HCT116 (cell line): ENCODE results near the gene PRG2. TPM values are rescaled to one million over a fixed set of nuclear protein-coding genes. Genes with fewer than 3 reads are reported as not detected.

Experiments
- ATAC-seq: fragments of 200-7000 bp; cut with Tn5 transposase; 2 replicates; pipeline ENCODE4 v1.9.1; 2020; ENCODE audit warnings: mild to moderate bottlenecking, moderate library complexity
- BruUV-seq: library from RNA; stranded (reverse); fragments of 400-500 nt; replicated peaks from 2 replicates; lab custom pipeline; 2021; lab: Mats Ljungman, UMichigan
- CTCF ChIA-PET: fragments of 300-600 bp; sonication (Branson Sonifier 250); formaldehyde crosslinking; loops from one replicate; lab custom pipeline; 2021; ENCODE audit warnings: antibody characterized with exemption; lab: Charles Lee
- POLR2A ChIA-PET: fragments of 300-600, 350-600 bp; sonication (Branson Sonifier 250); formaldehyde crosslinking; loops from one replicate; lab custom pipeline; 2021; ENCODE audit warnings: antibody characterized with exemption; lab: Charles Lee
- RAD21 ChIA-PET, 2 experiments: fragments of 300-600 bp; sonication (Branson Sonifier 250); formaldehyde crosslinking; loops; one replicate each; lab custom pipeline; 2023; ENCODE audit warnings: low total read pairs in 2 of 2; ENCODE audit not compliant: uncharacterized antibody in 2 of 2, unreplicated experiment in 2 of 2, low non-redundant PET in 1 of 2; lab: Charles Lee
- DNase-seq: peaks from one replicate; pipeline ENCODE4 v3.0.0-alpha.2; 2010; ENCODE audit warnings: low read depth, low spot score
- H2AFZ ChIP-seq: fragments of 200-600 bp; shearing (Covaris generic), sonication (generic); 2 replicates; pipeline ENCODE4 v1.6.1; 2017; ENCODE audit warnings: low read depth, mixed run types, mixed read lengths, antibody characterized with exemption, low read length; ENCODE audit not compliant: poor library complexity, severe bottlenecking
- H3K27ac ChIP-seq: 2 replicates; pipeline ENCODE4 v1.5.1; 2012; ENCODE audit warnings: low read depth, low read length
- H3K27me3 ChIP-seq: fragments of 200-600 bp; sonication (generic); 2 replicates; pipeline ENCODE4 v1.6.1; 2016; ENCODE audit warnings: mixed run types, low read length, mixed read lengths; ENCODE audit not compliant: insufficient read depth
- H3K36me3 ChIP-seq, 2 experiments: fragments of 200-500 bp in 1 of 2; fragments of 200-600 bp in 1 of 2; sonication (Bioruptor generic) in 1 of 2; sonication (generic) in 1 of 2; 2 replicates each; pipeline versions ENCODE4 v1.5.1 to v1.6.1; 2014 to 2016; ENCODE audit warnings: low read length in 2 of 2, inconsistent platforms in 1 of 2, mixed read lengths in 1 of 2, mixed run types in 1 of 2; ENCODE audit not compliant: insufficient read depth in 2 of 2, control insufficient read depth in 1 of 2
- H3K4me1 ChIP-seq, 2 experiments: fragments of 200-600 bp in 1 of 2; sonication (generic) in 1 of 2; 2 replicates each; pipeline versions ENCODE4 v1.5.1 to v1.6.1; 2012 to 2017; ENCODE audit warnings: low read length in 2 of 2, inconsistent platforms in 1 of 2, mild to moderate bottlenecking in 1 of 2, mixed read lengths in 1 of 2, mixed run types in 1 of 2, moderate library complexity in 1 of 2; ENCODE audit not compliant: insufficient read depth in 2 of 2, control insufficient read depth in 1 of 2
- H3K4me2 ChIP-seq: fragments of 200-600 bp; sonication (generic); 2 replicates; pipeline ENCODE4 v1.6.1; 2017; ENCODE audit warnings: mixed run types, low read length, mixed read lengths
- H3K4me3 ChIP-seq, 2 experiments: fragments of 200-600 bp in 1 of 2; sonication (generic) in 1 of 2; replicated peaks in 1 of 2; 2 replicates each; pipeline ENCODE4 v1.5.1; 2011 to 2016; ENCODE audit warnings: low read length in 2 of 2, control low read depth in 1 of 2, low read depth in 1 of 2, mild to moderate bottlenecking in 1 of 2, mixed read lengths in 1 of 2, mixed run types in 1 of 2
- H3K79me2 ChIP-seq: fragments of 200-600 bp; sonication (generic); 2 replicates; pipeline ENCODE4 v1.6.1; 2017; ENCODE audit warnings: mild to moderate bottlenecking, mixed run types, low read length, moderate library complexity, mixed read lengths; ENCODE audit not compliant: insufficient read depth
- H3K9ac ChIP-seq: fragments of 200-600 bp; sonication (generic); 2 replicates; pipeline ENCODE4 v1.6.1; 2016; ENCODE audit warnings: low read length, mixed read lengths
- H3K9me2 ChIP-seq: fragments of 200-600 bp; sonication (generic), shearing (Covaris generic); 2 replicates; pipeline ENCODE4 v1.6.1; 2017; ENCODE audit warnings: mixed run types, mild to moderate bottlenecking, moderate library complexity; ENCODE audit not compliant: insufficient read depth
- H3K9me3 ChIP-seq, 2 experiments: fragments of 200-500 bp in 1 of 2; fragments of 200-600 bp in 1 of 2; sonication (Bioruptor generic) in 1 of 2; sonication (generic) in 1 of 2; 2 replicates each; pipeline ENCODE4 v1.6.1; 2014 to 2017; ENCODE audit warnings: low read length in 2 of 2, mixed read lengths in 2 of 2, inconsistent platforms in 1 of 2, low read depth in 1 of 2, mild to moderate bottlenecking in 1 of 2, mixed run types in 1 of 2, moderate library complexity in 1 of 2; ENCODE audit not compliant: control insufficient read depth in 1 of 2, insufficient read depth in 1 of 2
- H4K20me1 ChIP-seq: fragments of 200-600 bp; sonication (generic), shearing (Covaris generic); 2 replicates; pipeline ENCODE4 v1.6.1; 2017; ENCODE audit warnings: mixed run types, mild to moderate bottlenecking, moderate library complexity; ENCODE audit not compliant: insufficient read depth
- ATF3 ChIP-seq: IDR thresholded peaks from 2 replicates; pipeline ENCODE4 v1.6.1; 2012
- CTCF ChIP-seq, 3 experiments: fragments of 200-600 bp in 1 of 3; sonication (generic) in 1 of 3; IDR thresholded peaks in 2 of 3; conservative IDR thresholded peaks in 1 of 3; 2 replicates each; pipeline ENCODE4 v1.5.1; 2012 to 2017; ENCODE audit warnings: low read depth in 2 of 3, low read length in 2 of 3, antibody characterized with exemption in 1 of 3, borderline replicate concordance in 1 of 3, control low read depth in 1 of 3, mild to moderate bottlenecking in 1 of 3, mixed read lengths in 1 of 3, mixed run types in 1 of 3, moderate library complexity in 1 of 3; ENCODE audit not compliant: insufficient read depth in 1 of 3
- EZH2 ChIP-seq: fragments of 200-600 bp; sonication (generic); IDR thresholded peaks from 2 replicates; pipeline ENCODE4 v1.6.1; 2017; ENCODE audit warnings: antibody characterized with exemption, mixed run types
- JUND ChIP-seq: IDR thresholded peaks from 2 replicates; pipeline ENCODE4 v1.6.1; 2012
- MAX ChIP-seq: IDR thresholded peaks from 2 replicates; pipeline ENCODE4 v1.6.1; 2012
- POLR2A ChIP-seq: IDR thresholded peaks from 2 replicates; pipeline ENCODE4 v1.7.0; 2011; ENCODE audit warnings: borderline replicate concordance; ENCODE audit not compliant: insufficient read depth, insufficient read length; ENCODE audit errors: extremely low read depth
- SIN3A ChIP-seq: IDR thresholded peaks from 2 replicates; pipeline ENCODE4 v1.6.1; 2012; ENCODE audit warnings: low read depth
- SP1 ChIP-seq: IDR thresholded peaks from 2 replicates; pipeline ENCODE4 v1.6.1; 2012; ENCODE audit warnings: low read depth
- ZFX ChIP-seq: fragments of 450-650 bp; IDR thresholded peaks from 2 replicates; pipeline ENCODE4 v1.6.1; 2017
- intact Hi-C: fragments of 100-400 bp; cut with micrococcal nuclease; formaldehyde crosslinking; loops from 2 replicates; pipeline ENCODE4 v1.10.0; 2022
- total RNA-seq: library from RNA; stranded (reverse); gene quantifications from one replicate; pipeline ENCODE4 v1.2.1, GENCODE V29; 2021; ENCODE audit not compliant: unreplicated experiment

Gene PRG2
- total RNA-seq, 1 experiment from 2014 or later, result 0.81 TPM

GRCh38 chr11:57410287-57410686, 19.8 kb upstream of the PRG2 start:
- RAD21 ChIA-PET, result no interaction called here
- Histone ChIP-seq H3K9ac (no peak overlapping the region), H3K79me2 (no peaks in the 10 kb centered on the region), H3K9me3 (no peaks in the 10 kb centered on the region), H3K4me2 (no peak overlapping the region), H2AFZ (no peak overlapping the region), H3K4me1 (peaks cover 0 to 4% of the 10 kb centered on the region in 2 experiments; a peak in 1 of 4 replicates), H3K9me2 (no peaks in the 10 kb centered on the region), H4K20me1 (no peaks in the 10 kb centered on the region), H3K27ac (no peak overlapping the region), H3K27me3 (no peaks in the 10 kb centered on the region), H3K4me3 (no peak overlapping the region), H3K36me3 (no peaks in the 10 kb centered on the region; a peak in 1 of 4 replicates)
- BruUV-seq, result no TSS peak
- TF ChIP-seq EZH2 (no peak), POLR2A (no peak), JUND (no peak), MAX (no peak), ZFX (no peak), SP1 (no peak), CTCF (IDR thresholded peaks at IDR 0.05 in 2 of 3, conservative IDR thresholded peaks at IDR 0.05 in 1 of 3; ENCODE audit: borderline replicate concordance in 1 of 3, insufficient read depth in 1 of 3, low read depth in 2 of 3, low read length in 2 of 3) (no peak), ATF3 (no peak), SIN3A (no peak)
- DNase-seq, result no peak
- POLR2A ChIA-PET, result no interaction called here
- CTCF ChIA-PET, result no interaction called here
- ATAC-seq, result no peak
- intact Hi-C loops, result no loop called here
